Measurements from ENCODE around the gene ANK3.

Gene ANK3

GRCh38 chr10:60044242-60044641, 345.4 kb downstream of the ANK3 start:
- no peak overlapping the region for H3K4me3 ChIP-seq (ENCODE audit: low read depth, low read length)
- no peak for TF ChIP-seq CTCF (IDR thresholded peaks at IDR 0.05; ENCODE audit: borderline replicate concordance, insufficient read depth, low read depth, low read length)

GRCh38 chr10:60043561-60044241, 346.0 kb downstream of the ANK3 start:
- no peak overlapping the region for H3K4me3 ChIP-seq (ENCODE audit: low read depth, low read length)
- TF ChIP-seq CTCF (IDR thresholded peaks at IDR 0.05; ENCODE audit: borderline replicate concordance, insufficient read depth, low read depth, low read length): no peak

- TF ChIP-seq CTCF (IDR thresholded peaks at IDR 0.05; ENCODE audit: borderline replicate concordance, insufficient read depth, low read depth, low read length): no peak
- no peak overlapping the region for H3K4me3 ChIP-seq (ENCODE audit: low read depth, low read length)
Observed at GRCh38 chr10:60042914-60043313, 346.8 kb downstream of the ANK3 start.

GRCh38 chr10:60042262-60042661, 347.4 kb downstream of the ANK3 start:
- TF ChIP-seq CTCF (IDR thresholded peaks at IDR 0.05; ENCODE audit: borderline replicate concordance, insufficient read depth, low read depth, low read length): no peak
- no peak overlapping the region for H3K4me3 ChIP-seq (ENCODE audit: low read depth, low read length)

- TF ChIP-seq CTCF (IDR thresholded peaks at IDR 0.05; ENCODE audit: borderline replicate concordance, insufficient read depth, low read depth, low read length): no peak
- no peak overlapping the region for H3K4me3 ChIP-seq (ENCODE audit: low read depth, low read length)
Observed at GRCh38 chr10:60041489-60042133, 348.1 kb downstream of the ANK3 start.

- H3K4me3 ChIP-seq (ENCODE audit: low read depth, low read length): no peak overlapping the region
- no peak for TF ChIP-seq CTCF (IDR thresholded peaks at IDR 0.05; ENCODE audit: borderline replicate concordance, insufficient read depth, low read depth, low read length)
Observed at GRCh38 chr10:60040014-60040662, 349.5 kb downstream of the ANK3 start.

Data from GM12875 (cell line).